ACC112 (cell line): ENCODE data around the gene CCNI2.

Source experiments
- H2AFZ ChIP-seq: fragments of 200-600 bp; sonication (generic); one replicate; pipeline ENCODE4 v1.6.0; 2017; ENCODE audit warnings: antibody characterized with exemption, low read length; ENCODE audit not compliant: unreplicated experiment
- H3K27ac ChIP-seq: fragments of 200-600 bp; sonication (generic); 2 replicates; pipeline ENCODE4 v1.5.1; 2014; ENCODE audit warnings: low read depth, mild to moderate bottlenecking, antibody characterized with exemption, low read length, moderate library complexity
- H3K27me3 ChIP-seq: fragments of 200-600 bp; sonication (generic); 2 replicates; pipeline ENCODE4 v1.6.1; 2014; ENCODE audit warnings: mild to moderate bottlenecking, antibody characterized with exemption, low read length, moderate library complexity, mixed read lengths; ENCODE audit not compliant: insufficient read depth
- H3K36me3 ChIP-seq: fragments of 200-600 bp; sonication (generic); 2 replicates; pipeline ENCODE4 v1.6.1; 2016; ENCODE audit warnings: mild to moderate bottlenecking, antibody characterized with exemption, low read length, moderate library complexity, mixed read lengths; ENCODE audit not compliant: insufficient read depth
- H3K4me1 ChIP-seq: fragments of 200-600 bp; sonication (generic); one replicate; pipeline ENCODE4 v1.6.1; 2016; ENCODE audit warnings: low read length, mixed read lengths; ENCODE audit not compliant: insufficient read depth, unreplicated experiment, control insufficient read depth
- H3K4me3 ChIP-seq: fragments of 200-600 bp; sonication (generic); 2 replicates; pipeline ENCODE4 v1.5.1; 2014; ENCODE audit warnings: mild to moderate bottlenecking, low read depth, low read length
- H3K79me2 ChIP-seq: fragments of 200-600 bp; sonication (generic); one replicate; pipeline ENCODE4 v1.6.0; 2016; ENCODE audit warnings: low read length; ENCODE audit not compliant: control insufficient read depth, unreplicated experiment, insufficient read depth

CCNI2 gene

DNA sequence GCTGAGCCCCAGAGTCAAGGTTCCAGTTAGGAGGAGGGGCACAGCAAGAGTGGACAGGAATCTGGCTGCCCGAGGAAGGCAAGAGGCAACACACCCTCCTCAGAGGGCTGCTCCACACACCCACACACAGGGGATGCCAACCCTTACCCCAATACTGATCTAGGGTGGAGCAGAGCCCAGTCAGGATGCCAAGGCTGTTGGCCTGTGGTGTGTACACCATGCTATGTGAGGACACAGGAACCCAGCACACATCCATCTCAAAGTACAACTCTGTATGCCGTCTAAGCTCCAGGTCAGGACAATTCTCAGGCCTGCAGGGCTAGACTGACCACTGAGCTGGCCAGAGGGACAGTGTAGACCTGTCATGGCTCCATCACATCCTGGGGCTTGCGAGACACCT, 27.2 kb downstream of the CCNI2 start:
- Histone ChIP-seq H3K79me2 (peaks cover 36% of the 10 kb centered on the region), H3K4me1 (peaks cover 17% of the 10 kb centered on the region), H3K27me3 (no peaks in the 10 kb centered on the region), H3K27ac (no peak overlapping the region), H3K36me3 (no peaks in the 10 kb centered on the region), H3K4me3 (no peak overlapping the region), H2AFZ (no peak overlapping the region)

DNA sequence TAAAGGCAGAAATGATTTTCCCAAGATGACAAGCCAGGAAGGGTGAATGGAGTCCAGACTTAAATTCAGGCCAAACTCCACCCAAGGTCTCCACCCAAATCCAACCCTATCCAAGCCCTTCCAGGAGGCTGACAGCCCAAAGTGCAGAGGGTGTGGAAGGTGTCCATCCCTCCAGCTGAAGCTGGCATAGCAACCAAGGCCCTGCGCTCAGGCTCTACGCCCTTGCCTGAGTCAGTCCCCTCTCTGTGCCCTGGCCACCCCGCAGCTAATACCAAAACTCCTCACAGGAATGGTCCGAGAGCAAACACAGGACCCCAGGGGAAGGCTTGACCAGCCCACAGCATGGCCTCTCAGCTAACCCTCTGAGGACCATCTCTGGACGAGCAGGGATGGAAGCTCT, 27.7 kb downstream of the CCNI2 start:
- Histone ChIP-seq H3K4me1 (peaks cover 17% of the 10 kb centered on the region), H3K4me3 (no peak overlapping the region), H2AFZ (no peak overlapping the region), H3K27me3 (no peaks in the 10 kb centered on the region), H3K79me2 (peaks cover 33% of the 10 kb centered on the region), H3K36me3 (no peaks in the 10 kb centered on the region), H3K27ac (no peak overlapping the region)

DNA sequence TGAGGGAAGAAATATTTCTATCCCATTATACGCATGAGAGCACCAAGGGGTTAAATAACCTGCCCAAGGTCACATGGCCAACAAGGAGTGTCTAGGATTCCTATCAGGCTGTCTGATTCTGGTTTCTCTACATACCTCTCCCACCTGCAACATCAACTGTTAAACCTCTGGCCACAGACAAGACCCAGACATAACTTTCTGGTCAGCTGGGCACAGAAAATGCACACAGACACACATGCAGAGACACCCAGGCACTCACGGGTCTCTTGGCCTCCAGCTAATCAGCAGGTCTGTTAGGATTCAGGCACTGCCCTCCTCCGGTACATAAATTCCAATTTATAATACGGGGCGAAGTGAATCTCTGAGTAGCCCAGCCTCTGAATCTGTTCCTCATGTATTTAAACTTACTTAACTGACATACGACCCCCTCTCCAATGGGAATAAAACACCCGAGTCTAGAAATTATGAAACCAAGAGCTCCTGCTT, 28.3 kb downstream of the CCNI2 start:
- Histone ChIP-seq H3K79me2 (peaks cover 33% of the 10 kb centered on the region), H3K4me3 (peak overlapping the region; percentile 83), H3K4me1 (peaks cover 17% of the 10 kb centered on the region), H2AFZ (no peak overlapping the region), H3K36me3 (no peaks in the 10 kb centered on the region), H3K27ac (no peak overlapping the region), H3K27me3 (no peaks in the 10 kb centered on the region)

DNA sequence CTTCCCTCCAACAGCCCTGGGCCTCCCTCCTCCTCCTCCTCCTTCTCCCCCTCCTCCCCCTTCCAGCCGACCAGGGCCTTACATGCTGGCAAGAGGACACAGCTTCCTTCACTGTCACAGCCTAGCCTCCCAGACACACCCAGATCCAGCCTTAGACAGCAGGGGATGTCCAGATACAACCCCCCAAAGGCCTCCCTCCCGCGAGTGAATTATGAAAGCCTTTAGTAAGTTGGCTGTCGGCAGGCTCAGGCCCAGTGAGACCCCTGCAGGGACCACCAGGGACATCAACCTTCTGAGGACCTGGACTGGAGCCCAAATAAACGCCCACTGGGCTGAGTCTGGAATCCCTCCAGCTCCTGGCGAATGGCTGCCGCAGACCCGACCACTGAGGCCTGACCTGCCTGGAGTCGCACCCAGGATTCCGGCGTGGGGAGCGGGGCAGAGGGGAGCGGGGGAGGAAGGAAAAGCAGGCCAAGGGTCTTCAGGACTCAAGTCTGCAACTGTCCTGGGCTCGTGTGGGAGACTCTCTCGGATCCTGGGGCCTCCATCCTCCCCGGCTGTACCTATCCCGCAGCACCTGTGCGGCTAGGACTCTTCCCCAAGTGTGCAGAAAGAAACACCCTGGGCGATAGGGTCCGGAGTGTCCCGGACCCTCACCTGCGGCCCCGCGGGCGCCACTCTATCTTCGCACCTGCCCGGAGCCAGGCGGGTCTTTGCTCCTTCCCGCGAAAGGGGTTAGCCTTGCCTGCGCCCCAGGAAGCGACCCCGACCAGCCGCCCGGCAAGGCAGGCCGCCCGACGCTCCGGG, 29.1 kb downstream of the CCNI2 start:
- Histone ChIP-seq H2AFZ (peak overlapping the region; percentile 43), H3K79me2 (peaks cover 33% of the 10 kb centered on the region), H3K4me3 (peak overlapping the region; percentile 83), H3K27ac (no peak overlapping the region), H3K27me3 (no peaks in the 10 kb centered on the region), H3K4me1 (peaks cover 17% of the 10 kb centered on the region), H3K36me3 (no peaks in the 10 kb centered on the region)

DNA sequence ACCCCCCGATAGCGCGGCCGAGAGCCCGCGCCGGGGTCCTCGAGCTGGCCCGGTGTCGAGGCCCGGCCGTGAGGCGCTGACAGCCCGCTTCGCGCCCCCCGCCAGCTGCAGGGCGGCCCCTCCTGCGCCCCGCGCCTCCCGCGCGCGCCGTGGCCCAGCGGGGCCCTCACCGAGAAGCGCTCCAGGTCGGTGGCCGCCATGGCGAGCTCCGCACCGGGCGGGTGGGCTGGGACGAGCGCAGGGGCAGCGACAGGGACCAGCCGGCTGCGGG, 29.6 kb downstream of the CCNI2 start:
- Histone ChIP-seq H2AFZ (peak overlapping the region; percentile 98), H3K4me1 (peaks cover 20% of the 10 kb centered on the region), H3K4me3 (peak overlapping the region; percentile 83)

DNA sequence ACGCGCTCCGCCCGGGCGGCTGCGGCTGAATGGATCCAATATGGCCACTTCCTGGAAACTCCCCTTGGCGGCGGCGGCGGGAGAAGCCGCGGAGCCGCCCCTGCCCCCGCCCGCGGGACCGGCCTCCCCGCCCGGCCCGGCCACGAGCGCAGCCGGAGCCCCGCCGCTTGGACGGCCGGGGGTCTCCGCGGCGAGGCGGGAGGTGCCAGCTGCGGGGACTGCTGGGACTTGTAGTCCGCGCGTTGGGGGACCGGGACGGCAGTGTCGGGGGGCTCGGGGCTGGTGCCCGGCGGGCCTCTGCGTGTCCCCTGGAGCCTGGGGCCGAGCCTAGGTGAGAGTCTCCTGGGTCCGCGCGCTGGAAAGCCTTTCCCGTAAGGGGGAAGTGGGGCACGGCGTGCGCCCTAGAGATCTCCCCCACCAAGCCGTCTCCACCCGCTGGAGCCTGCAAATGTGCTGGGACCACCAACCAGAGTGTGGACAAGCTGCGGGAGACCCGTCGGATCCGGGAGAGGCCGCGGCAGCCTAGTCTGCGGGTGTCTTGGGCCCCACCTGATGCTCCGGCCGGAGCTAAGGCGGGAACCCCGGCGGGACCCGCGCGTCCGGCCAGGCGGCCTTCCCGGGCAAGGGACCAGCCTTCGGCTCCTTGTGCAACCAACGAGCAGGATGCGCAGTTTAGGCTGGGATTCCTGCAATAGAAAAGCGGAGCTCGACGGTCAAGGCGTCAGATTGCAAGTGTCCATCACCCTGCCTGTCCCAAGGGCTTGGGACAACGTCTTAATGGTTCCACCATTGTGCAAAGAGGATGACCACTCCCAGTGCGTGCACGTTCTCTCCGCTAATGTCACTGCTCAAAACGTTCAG, 30.2 kb downstream of the CCNI2 start, which contains the start of gene SEPTIN8:
Gene SEPTIN8 (minus strand): TSS at position 31 of the 861 bp plus-strand sequence. CDS start 102 bp downstream, outside the sequence.
- Histone ChIP-seq H3K27me3 (no peaks in the 10 kb centered on the region), H3K79me2 (peaks cover 32% of the 10 kb centered on the region), H3K4me3 (peak within 1 kb of the TSS; percentile 83), H3K36me3 (no peaks in the 10 kb centered on the region), H3K27ac (no peak within 1 kb of the TSS), H3K4me1 (peaks cover 26% of the 10 kb centered on the region), H2AFZ (peak within 1 kb of the TSS; percentile 98)

More for the DNA sequence above, 29.6 kb downstream of the CCNI2 start:
- H3K79me2 ChIP-seq, result peaks cover 33% of the 10 kb centered on the region
- no peaks in the 10 kb centered on the region for H3K36me3 ChIP-seq
- no peaks in the 10 kb centered on the region for H3K27me3 ChIP-seq
- no peak overlapping the region for H3K27ac ChIP-seq

DNA sequence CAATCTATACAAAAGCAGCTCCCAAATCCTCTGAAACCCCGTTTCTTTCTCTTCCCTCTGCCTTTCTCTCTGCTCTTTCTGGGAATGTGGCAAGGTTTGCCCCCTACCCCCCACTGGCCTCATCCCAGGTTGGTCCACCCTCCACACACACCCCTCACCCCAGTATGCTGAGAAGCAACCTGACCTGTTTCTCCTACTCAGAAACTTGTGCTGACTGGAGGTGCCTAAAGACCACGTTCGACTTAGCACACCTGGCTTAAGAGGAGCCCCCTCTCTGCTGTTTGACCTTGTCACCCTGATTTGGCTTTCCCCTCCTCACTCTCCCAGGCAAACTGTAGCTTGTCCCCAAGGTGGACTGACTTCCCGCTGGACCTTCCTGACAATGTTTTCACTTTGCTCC, 30.9 kb downstream of the CCNI2 start:
- Histone ChIP-seq H3K36me3 (no peaks in the 10 kb centered on the region), H3K79me2 (peaks cover 30% of the 10 kb centered on the region), H3K27ac (no peak overlapping the region), H3K4me3 (peak overlapping the region; percentile 83), H3K27me3 (no peaks in the 10 kb centered on the region), H2AFZ (peak overlapping the region; percentile 98), H3K4me1 (peaks cover 26% of the 10 kb centered on the region)

DNA sequence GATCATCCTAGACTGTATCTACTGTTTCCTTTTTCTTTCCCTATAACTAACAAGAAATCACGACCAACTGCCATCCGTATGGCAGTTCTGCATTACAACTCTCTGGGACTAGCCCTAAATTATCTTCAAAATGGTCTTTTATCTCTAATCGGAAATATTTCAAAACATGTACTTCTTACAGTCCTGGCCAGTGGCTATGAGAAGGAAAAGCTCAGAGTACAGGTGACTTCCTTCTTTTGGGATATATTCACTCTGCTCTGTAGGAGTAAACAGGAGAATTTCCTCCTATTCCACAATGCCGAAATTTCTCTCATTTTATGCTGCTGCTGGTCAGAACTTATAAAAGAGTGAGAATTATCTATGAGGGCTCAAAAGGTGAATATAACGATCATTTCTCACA, 31.6 kb downstream of the CCNI2 start:
- Histone ChIP-seq H3K27me3 (no peaks in the 10 kb centered on the region), H2AFZ (no peak overlapping the region), H3K27ac (no peak overlapping the region), H3K4me1 (peaks cover 26% of the 10 kb centered on the region), H3K36me3 (no peaks in the 10 kb centered on the region), H3K4me3 (no peak overlapping the region), H3K79me2 (peaks cover 24% of the 10 kb centered on the region)

DNA sequence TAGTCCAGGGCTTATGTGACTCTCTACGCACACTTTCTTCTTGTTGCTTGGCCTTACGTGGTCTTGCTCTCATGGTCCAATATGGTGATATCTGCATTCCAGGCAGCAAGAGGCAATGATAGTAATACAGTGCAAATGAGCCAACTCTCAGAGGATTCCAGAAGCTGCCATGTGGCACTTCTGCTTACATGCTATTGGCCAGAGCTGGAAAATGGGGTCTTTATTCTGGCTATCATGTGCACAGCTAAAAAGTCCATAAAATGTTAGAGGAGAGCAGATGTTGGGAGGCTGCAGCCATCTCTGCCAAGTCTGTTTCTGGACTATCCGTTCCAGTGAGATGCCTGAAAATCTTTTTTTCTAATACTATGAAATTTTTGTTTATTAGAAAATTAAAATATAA, 32.7 kb downstream of the CCNI2 start:
- Histone ChIP-seq H3K79me2 (peaks cover 12% of the 10 kb centered on the region), H3K27me3 (no peaks in the 10 kb centered on the region), H2AFZ (no peak overlapping the region), H3K27ac (no peak overlapping the region), H3K4me3 (no peak overlapping the region), H3K36me3 (no peaks in the 10 kb centered on the region), H3K4me1 (peaks cover 22% of the 10 kb centered on the region)

DNA sequence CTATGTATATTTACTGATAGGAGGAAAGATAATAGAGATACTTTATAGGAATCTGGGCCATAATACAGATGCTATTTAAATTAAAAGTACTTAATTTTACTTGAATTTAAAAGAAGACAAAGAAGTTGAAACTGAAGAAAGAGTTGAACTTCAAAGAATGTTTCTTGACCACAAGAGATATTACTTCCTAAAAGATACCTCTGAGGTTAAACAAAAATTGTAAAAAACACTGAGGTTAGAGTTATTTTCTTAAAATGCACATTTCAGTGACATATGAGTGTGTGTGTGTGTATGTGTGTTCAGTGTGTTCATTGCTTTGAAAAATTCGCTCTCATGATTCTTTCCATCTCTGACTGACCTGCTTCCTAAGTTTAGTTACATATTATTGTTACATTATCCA, 33.4 kb downstream of the CCNI2 start:
- Histone ChIP-seq H3K36me3 (no peaks in the 10 kb centered on the region), H3K79me2 (peaks cover 6% of the 10 kb centered on the region), H3K4me1 (peaks cover 16% of the 10 kb centered on the region), H2AFZ (no peak overlapping the region), H3K4me3 (no peak overlapping the region), H3K27me3 (no peaks in the 10 kb centered on the region), H3K27ac (no peak overlapping the region)
